CD4-positive, CD25-positive, alpha-beta regulatory T cell (primary cell): ENCODE data around the gene STAT6. TPM values are rescaled to one million over a fixed set of nuclear protein-coding genes. Genes with fewer than 3 reads are reported as not detected.

Experiments
- ATAC-seq, 2 donors: fragments of 150-1000 bp; cut with Tn5 transposase; one replicate each; pipeline ENCODE4 v1.10.0; 2021; ENCODE audit warnings: low read depth in 2 of 2, moderate number of reproducible peaks in 2 of 2, moderate library complexity in 1 of 2
- DNase-seq, 3 donors: peaks; one replicate each; pipeline versions ENCODE4 v3.0.0 to v3.0.0-alpha.2; 2012 to 2022; ENCODE audit warnings: mixed read lengths in 1 of 3
- H3K27ac ChIP-seq: one replicate; pipeline ENCODE4 v1.7.0; 2013; ENCODE audit warnings: mild to moderate bottlenecking, low read length; ENCODE audit not compliant: insufficient read depth, poor library complexity, severe bottlenecking
- H3K27me3 ChIP-seq: one replicate; pipeline ENCODE4 v1.7.0; 2013; ENCODE audit warnings: low read length; ENCODE audit not compliant: control insufficient read depth, insufficient read depth
- H3K36me3 ChIP-seq: one replicate; pipeline ENCODE4 v1.7.0; 2013; ENCODE audit warnings: mild to moderate bottlenecking, low read length, moderate library complexity; ENCODE audit not compliant: control insufficient read depth, insufficient read depth
- H3K4me1 ChIP-seq: 2 replicates; pipeline ENCODE4 v1.7.0; 2013; ENCODE audit warnings: mild to moderate bottlenecking, low read length; ENCODE audit not compliant: insufficient read depth, control insufficient read depth, poor library complexity, severe bottlenecking
- H3K4me3 ChIP-seq: one replicate; pipeline ENCODE4 v1.7.0; 2013; ENCODE audit warnings: low read depth, mild to moderate bottlenecking, low read length, moderate library complexity
- H3K9me3 ChIP-seq, 2 experiments: 1 replicate in 1 of 2; 2 replicates in 1 of 2; pipeline ENCODE4 v1.7.0; 2013; ENCODE audit warnings: low read length in 2 of 2, mild to moderate bottlenecking in 1 of 2, moderate library complexity in 1 of 2; ENCODE audit not compliant: control insufficient read depth in 2 of 2
- H3K27ac Mint-ChIP-seq, 3 donors: one replicate each; pipeline ENCODE4 v1.8.0; 2020 to 2022; ENCODE audit warnings: mild to moderate bottlenecking in 3 of 3, mixed read lengths in 3 of 3, moderate library complexity in 2 of 3
- H3K27me3 Mint-ChIP-seq: one replicate; pipeline ENCODE4 v1.8.0; 2022; ENCODE audit warnings: mild to moderate bottlenecking, mixed read lengths
- H3K36me3 Mint-ChIP-seq: one replicate; pipeline ENCODE4 v1.8.0; 2020; ENCODE audit warnings: mixed read lengths
- H3K4me1 Mint-ChIP-seq, 4 donors: one replicate each; pipeline ENCODE4 v1.8.0; 2020 to 2022; ENCODE audit warnings: mixed read lengths in 4 of 4, mild to moderate bottlenecking in 1 of 4
- H3K4me3 Mint-ChIP-seq, 4 donors: one replicate each; pipeline ENCODE4 v1.8.0; 2020 to 2022; ENCODE audit warnings: mild to moderate bottlenecking in 4 of 4, mixed read lengths in 4 of 4, moderate library complexity in 3 of 4
- H3K9me3 Mint-ChIP-seq, 7 donors: one replicate each; pipeline ENCODE4 v1.8.0; 2020 to 2022; ENCODE audit warnings: mixed read lengths in 7 of 7, mild to moderate bottlenecking in 3 of 7, moderate library complexity in 2 of 7
- polyA plus RNA-seq, 4 donors: library from polyadenylated mRNA; unstranded; fragments of 300-500 nt; fragmentation: Illumina TruSeq; gene quantifications; one replicate each; pipeline ENCODE4 v1.2.3, GENCODE V29; 2021
- total RNA-seq: library from RNA; stranded (reverse); gene quantifications from one replicate; pipeline ENCODE4 v1.2.3, GENCODE V29; 2022

Gene STAT6
- total and polyA plus RNA-seq, 5 donors from 2014 or later: 69.2 to 215 (median 77.5) TPM

DNA sequence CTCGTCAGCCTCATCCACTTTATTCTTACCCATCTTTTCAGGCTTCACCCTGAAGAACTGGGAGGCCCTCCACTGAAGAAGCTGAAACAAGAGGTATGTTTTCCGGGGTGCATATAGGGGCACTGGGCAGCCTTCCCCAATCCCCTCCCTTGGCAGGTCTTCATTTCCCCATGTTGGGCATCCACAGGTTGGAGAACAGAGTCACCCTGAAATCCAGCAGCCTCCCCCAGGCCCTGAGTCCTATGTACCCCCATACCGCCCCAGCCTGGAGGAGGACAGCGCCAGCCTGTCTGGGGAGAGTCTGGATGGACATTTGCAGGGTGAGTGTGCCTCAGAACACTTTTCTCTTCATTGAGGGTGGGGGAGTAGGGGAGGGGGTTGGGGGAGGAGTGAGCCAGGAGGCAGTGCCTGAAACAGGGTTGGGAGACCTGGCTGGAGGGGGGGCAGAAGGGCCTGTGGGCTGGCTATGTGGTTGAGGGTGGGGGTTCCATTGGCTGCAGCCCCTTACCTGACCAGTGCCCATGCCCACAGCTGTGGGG lies 18.2 kb downstream of the STAT6 start:
- Mint-ChIP-seq H3K27me3 (no peaks in the 10 kb centered on the region), H3K36me3 (peaks cover 16% of the 10 kb centered on the region), H3K9me3 (no peaks in the 10 kb centered on the region), H3K4me1 (peaks cover 4 to 69% (median 26%) of the 10 kb centered on the region in 4 donors), H3K27ac (peak overlapping the region in 2 of 3 donors; percentile 85), H3K4me3 (peak overlapping the region; percentile 44 to 82 (median 76))
- ATAC-seq (no peak), DNase-seq (no peak)
- Histone ChIP-seq H3K9me3 (no peaks in the 10 kb centered on the region), H3K36me3 (peaks cover 29% of the 10 kb centered on the region), H3K4me1 (peaks cover 54% of the 10 kb centered on the region), H3K4me3 (no peak overlapping the region), H3K27me3 (no peaks in the 10 kb centered on the region), H3K27ac (peak overlapping the region; percentile 68)

DNA sequence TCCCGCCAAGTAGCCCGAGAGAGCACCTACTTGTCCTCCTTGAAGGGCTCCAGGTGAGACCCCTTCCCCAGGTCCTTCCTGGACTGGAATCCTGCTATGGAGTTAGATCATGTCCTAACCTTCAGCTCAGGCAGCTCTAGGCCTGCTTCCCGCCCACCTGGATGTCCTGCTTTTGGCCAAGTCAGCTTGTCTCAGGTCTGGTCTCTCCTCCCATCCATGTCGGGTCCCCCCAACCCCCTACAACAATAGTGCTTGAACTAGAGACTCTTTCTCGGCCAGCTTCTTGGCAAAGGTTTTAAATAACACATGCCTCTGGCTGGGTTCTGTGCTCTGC lies 18.7 kb downstream of the STAT6 start:
- Histone ChIP-seq H3K27ac (peak overlapping the region; percentile 68), H3K4me1 (peaks cover 59% of the 10 kb centered on the region), H3K9me3 (no peaks in the 10 kb centered on the region), H3K27me3 (no peaks in the 10 kb centered on the region), H3K4me3 (no peak overlapping the region), H3K36me3 (peaks cover 26% of the 10 kb centered on the region)
- H3K4me3 Mint-ChIP-seq: peak overlapping the region; percentile 44 to 82 (median 67)
- peaks cover 4 to 72% (median 28%) of the 10 kb centered on the region in 4 donors for H3K4me1 Mint-ChIP-seq
- H3K9me3 Mint-ChIP-seq: no peaks in the 10 kb centered on the region
- H3K27ac Mint-ChIP-seq: peak overlapping the region in 2 of 3 donors; percentile 85
- no peak for ATAC-seq
- DNase-seq: no peak
- H3K36me3 Mint-ChIP-seq: peaks cover 14% of the 10 kb centered on the region
- H3K27me3 Mint-ChIP-seq: no peaks in the 10 kb centered on the region

DNA sequence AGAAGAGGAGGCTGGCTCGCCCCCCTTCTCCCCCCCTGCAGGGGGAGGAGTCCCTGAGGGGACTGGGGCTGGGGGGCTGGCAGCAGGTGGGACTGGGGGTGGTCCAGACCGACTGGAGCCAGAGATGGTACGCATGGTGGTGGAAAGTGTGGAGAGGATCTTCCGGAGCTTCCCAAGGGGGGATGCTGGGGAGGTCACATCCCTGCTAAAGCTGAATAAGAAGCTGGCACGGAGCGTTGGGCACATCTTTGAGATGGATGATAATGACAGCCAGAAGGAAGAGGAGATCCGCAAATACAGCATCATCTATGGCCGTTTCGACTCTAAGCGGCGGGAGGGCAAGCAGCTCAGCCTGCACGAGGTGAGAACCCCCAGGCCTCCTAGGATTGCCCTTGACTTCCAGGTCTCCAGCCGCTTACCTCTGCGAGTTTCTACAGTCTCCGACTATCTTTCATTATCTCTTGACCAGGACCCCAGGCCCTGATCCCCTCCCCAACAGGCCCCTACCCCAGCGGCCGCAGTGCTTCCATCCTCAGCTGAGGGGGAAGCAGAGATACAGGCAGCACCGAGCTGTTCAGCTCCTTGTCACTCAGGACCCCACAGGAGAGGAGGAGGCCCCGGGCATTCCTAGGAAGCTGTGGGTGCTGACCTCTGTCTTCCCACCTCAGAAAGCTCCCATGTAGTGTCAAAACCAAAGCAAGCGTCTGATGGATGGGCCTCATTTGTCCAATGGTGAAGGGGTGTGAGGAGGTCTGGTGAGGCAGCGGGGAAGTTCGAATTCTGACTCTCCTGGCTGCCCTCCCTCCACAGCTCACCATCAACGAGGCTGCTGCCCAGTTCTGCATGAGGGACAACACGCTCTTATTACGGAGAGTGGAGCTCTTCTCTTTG lies 19.3 kb downstream of the STAT6 start:
- Histone ChIP-seq H3K4me1 (peaks cover 61% of the 10 kb centered on the region), H3K27ac (peak overlapping the region; percentile 23), H3K36me3 (peaks cover 20% of the 10 kb centered on the region), H3K4me3 (no peak overlapping the region), H3K9me3 (no peaks in the 10 kb centered on the region), H3K27me3 (no peaks in the 10 kb centered on the region)
- Mint-ChIP-seq H3K36me3 (peaks cover 8% of the 10 kb centered on the region), H3K27ac (peak overlapping the region in 1 of 3 donors; percentile 85), H3K27me3 (no peaks in the 10 kb centered on the region), H3K4me3 (peak overlapping the region; percentile 48 to 83 (median 66)), H3K4me1 (peaks cover 0 to 71% (median 27%) of the 10 kb centered on the region in 4 donors), H3K9me3 (no peaks in the 10 kb centered on the region)
- DNase-seq: no peak
- no peak for ATAC-seq

DNA sequence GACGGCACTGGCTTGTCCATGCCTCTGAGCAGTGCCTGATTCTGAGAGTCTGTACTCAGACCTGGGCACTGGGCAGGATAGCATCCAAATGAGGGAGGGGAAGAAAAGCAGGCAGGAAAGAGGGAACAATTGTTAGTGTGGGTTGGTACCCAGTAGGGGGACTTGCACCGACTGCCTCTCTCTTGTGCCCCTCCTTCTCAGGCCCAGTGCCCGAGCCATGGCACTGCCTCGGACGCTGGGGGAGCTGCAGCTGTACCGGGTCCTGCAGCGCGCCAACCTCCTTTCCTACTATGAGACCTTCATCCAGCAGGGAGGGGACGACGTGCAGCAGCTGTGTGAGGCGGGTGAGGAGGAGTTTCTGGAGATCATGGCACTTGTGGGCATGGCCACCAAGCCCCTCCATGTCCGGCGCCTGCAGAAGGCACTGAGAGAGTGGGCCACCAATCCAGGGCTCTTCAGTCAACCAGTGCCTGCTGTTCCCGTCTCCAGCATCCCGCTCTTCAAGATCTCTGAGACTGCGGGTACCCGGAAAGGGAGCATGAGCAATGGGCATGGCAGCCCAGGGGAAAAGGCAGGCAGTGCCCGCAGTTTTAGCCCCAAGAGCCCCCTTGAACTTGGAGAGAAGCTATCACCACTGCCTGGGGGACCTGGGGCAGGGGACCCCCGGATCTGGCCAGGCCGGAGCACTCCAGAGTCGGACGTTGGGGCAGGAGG lies 20.1 kb downstream of the STAT6 start:
- H3K9me3 Mint-ChIP-seq: no peaks in the 10 kb centered on the region
- ATAC-seq: no peak
- peaks cover 8% of the 10 kb centered on the region for H3K36me3 Mint-ChIP-seq
- Histone ChIP-seq H3K9me3 (no peaks in the 10 kb centered on the region), H3K27ac (peak overlapping the region; percentile 63), H3K36me3 (peaks cover 13% of the 10 kb centered on the region), H3K4me3 (peak overlapping the region; percentile 43), H3K4me1 (peaks cover 67% of the 10 kb centered on the region), H3K27me3 (no peaks in the 10 kb centered on the region)
- peak overlapping the region; percentile 12 to 96 (median 92) for H3K4me3 Mint-ChIP-seq
- no peak for DNase-seq
- H3K4me1 Mint-ChIP-seq: peaks cover 0 to 75% (median 31%) of the 10 kb centered on the region in 4 donors
- H3K27ac Mint-ChIP-seq: peak overlapping the region; percentile 84 to 91 (median 87)
- H3K27me3 Mint-ChIP-seq: no peaks in the 10 kb centered on the region

DNA sequence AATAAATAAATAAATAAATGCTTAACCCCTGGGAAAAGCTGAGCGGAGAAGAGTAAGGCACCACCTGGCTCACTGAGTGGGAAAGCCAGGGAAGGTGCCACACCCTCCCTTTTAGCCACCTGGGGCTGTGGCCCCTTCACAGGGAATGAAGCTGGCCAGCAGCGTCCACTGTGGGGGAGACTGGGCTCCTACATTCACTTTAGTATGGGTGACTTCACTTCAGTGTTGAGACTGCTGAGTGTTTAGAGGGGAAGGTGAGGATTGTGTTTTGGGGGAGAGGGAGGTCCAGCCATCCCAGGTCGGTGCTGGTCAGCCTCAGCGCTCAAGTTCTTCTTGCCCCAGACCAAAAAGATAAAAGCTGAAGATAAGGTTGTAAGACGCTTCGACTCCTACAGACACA lies 20.7 kb downstream of the STAT6 start:
- H3K4me3 Mint-ChIP-seq: peak overlapping the region; percentile 22 to 96 (median 92)
- H3K4me1 Mint-ChIP-seq: peaks cover 6 to 79% (median 35%) of the 10 kb centered on the region in 4 donors
- Histone ChIP-seq H3K4me3 (peak overlapping the region; percentile 43), H3K36me3 (peaks cover 7% of the 10 kb centered on the region), H3K9me3 (no peaks in the 10 kb centered on the region), H3K27me3 (no peaks in the 10 kb centered on the region), H3K4me1 (peaks cover 72% of the 10 kb centered on the region), H3K27ac (peak overlapping the region; percentile 63)
- DNase-seq (no peak), ATAC-seq (no peak)
- H3K36me3 Mint-ChIP-seq: peaks cover 8% of the 10 kb centered on the region
- peak overlapping the region; percentile 84 to 91 (median 87) for H3K27ac Mint-ChIP-seq
- no peaks in the 10 kb centered on the region for H3K9me3 Mint-ChIP-seq
- H3K27me3 Mint-ChIP-seq: no peaks in the 10 kb centered on the region

DNA sequence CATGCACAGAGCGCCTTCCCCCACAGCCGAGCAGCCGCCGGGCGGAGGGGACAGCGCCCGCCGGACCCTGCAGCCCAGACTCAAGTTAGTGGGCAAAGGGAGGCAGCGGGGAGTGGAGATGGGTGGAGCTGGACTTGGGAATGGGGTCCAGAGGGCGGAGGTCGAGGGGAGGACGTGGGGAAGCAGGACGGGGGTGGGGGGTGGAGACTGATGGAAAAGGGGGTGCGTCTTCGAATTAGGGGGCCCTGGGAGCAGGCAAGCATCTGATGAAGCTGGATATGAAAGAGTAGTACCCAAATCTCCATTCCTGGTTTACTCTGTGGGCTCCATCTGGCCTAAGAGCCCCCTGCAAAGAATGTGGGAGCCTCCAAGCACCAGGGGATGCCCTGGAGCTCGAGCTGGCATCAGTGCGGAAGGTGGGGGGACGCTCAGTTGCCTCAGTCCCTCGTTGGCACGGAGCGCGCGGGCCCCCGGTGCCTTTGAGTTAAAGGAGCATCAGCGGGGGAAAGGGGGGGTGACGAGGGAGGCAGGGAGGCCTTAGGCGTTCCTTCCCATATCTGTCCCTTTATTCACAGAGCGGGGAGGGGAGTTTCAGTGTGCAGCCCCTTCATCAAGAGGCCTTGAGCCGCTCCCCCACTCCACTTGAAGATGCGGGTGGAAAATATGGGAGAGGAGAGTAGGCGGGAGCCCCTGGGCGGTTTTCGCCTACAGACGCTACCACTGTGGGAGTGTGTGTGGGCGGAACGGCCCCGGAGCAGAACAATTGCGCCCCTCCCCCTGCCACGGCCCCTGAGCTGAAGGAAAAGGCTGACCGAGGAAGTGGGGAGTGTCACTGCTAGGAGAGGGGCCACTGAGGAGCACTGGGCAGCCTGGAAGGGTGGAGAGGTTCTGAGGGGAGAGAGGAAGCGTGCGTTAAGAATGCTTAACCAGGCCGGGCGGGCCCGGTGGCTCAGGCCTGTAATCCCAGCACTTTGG lies 21.6 kb downstream of the STAT6 start:
- Mint-ChIP-seq H3K4me1 (peaks cover 11 to 80% (median 39%) of the 10 kb centered on the region in 4 donors), H3K27ac (peak overlapping the region; percentile 82 to 91 (median 84)), H3K4me3 (peak overlapping the region; percentile 89 to 96 (median 94)), H3K9me3 (no peaks in the 10 kb centered on the region), H3K36me3 (peaks cover 8% of the 10 kb centered on the region), H3K27me3 (no peaks in the 10 kb centered on the region)
- no peaks in the 10 kb centered on the region for H3K9me3 ChIP-seq
- H3K27me3 ChIP-seq: no peaks in the 10 kb centered on the region
- ATAC-seq: no peak
- peaks cover 4% of the 10 kb centered on the region for H3K36me3 ChIP-seq
- H3K27ac ChIP-seq: peak overlapping the region; percentile 68
- H3K4me1 ChIP-seq: peaks cover 72% of the 10 kb centered on the region
- H3K4me3 ChIP-seq: peak overlapping the region; percentile 76
- DNase-seq: peak; percentile 41 to 44 (median 41)
